Dedifferentiated amniotic fluid mesenchymal stem cell (primary cell): ENCODE results near the gene CTCFL.

Experiments
- DNase-seq: peaks from one replicate; pipeline ENCODE4 v3.0.0-alpha.2; 2016; ENCODE audit errors: extremely low spot score

The CTCFL gene

GRCh38 chr20:57464642-57465211 lies 60.2 kb downstream of the CTCFL start:
- DNase-seq: no peak

GRCh38 chr20:57462781-57463180 lies 62.2 kb downstream of the CTCFL start:
- no peak for DNase-seq

- no peak for DNase-seq
Observed at GRCh38 chr20:57461726-57462125, 63.2 kb downstream of the CTCFL start.

- DNase-seq: no peak
Observed at GRCh38 chr20:57460781-57461465, 64.0 kb downstream of the CTCFL start.

- DNase-seq: no peak
Observed at GRCh38 chr20:57459897-57460296, 65.0 kb downstream of the CTCFL start.

- no peak for DNase-seq
Observed at GRCh38 chr20:57459278-57459677, 65.7 kb downstream of the CTCFL start.

GRCh38 chr20:57458400-57459160 lies 66.4 kb downstream of the CTCFL start:
- DNase-seq: no peak

GRCh38 chr20:57457243-57458095 lies 67.5 kb downstream of the CTCFL start:
- no peak for DNase-seq

- no peak for DNase-seq
Observed at GRCh38 chr20:57456116-57456515, 68.8 kb downstream of the CTCFL start.

GRCh38 chr20:57455386-57455785 lies 69.6 kb downstream of the CTCFL start:
- no peak for DNase-seq

- DNase-seq: no peak
Observed at GRCh38 chr20:57451795-57452661, 72.9 kb downstream of the CTCFL start.

- DNase-seq: no peak
Observed at GRCh38 chr20:57451431-57451794, 73.5 kb downstream of the CTCFL start.

- no peak for DNase-seq
Observed at GRCh38 chr20:57450931-57451330, 74.0 kb downstream of the CTCFL start.

GRCh38 chr20:57450419-57450818 lies 74.5 kb downstream of the CTCFL start:
- DNase-seq: no peak

GRCh38 chr20:57449398-57450354 lies 75.3 kb downstream of the CTCFL start:
- no peak for DNase-seq

GRCh38 chr20:57448764-57449354 lies 76.1 kb downstream of the CTCFL start:
- no peak for DNase-seq
